Thyroid gland (tissue), 4 donors: Measurements from ENCODE around the gene SEMA5A.

Experiments
- POLR2A ChIP-seq, 2 donors: fragments of 450-650 bp; IDR thresholded peaks; one replicate each; pipeline ENCODE4 v1.6.1; 2017; ENCODE audit warnings: antibody characterized with exemption in 2 of 2, mild to moderate bottlenecking in 2 of 2, moderate library complexity in 1 of 2
- TF ChIP-seq, protein P1 (sequence below), 6 experiments: fragments of 200-600 bp in 3 of 6; fragments of 450-650 bp in 3 of 6; sonication (generic) in 3 of 6; IDR thresholded peaks; one replicate each; pipeline ENCODE4 v1.5.1; 2016 to 2019; ENCODE audit warnings: antibody characterized with exemption in 6 of 6, mild to moderate bottlenecking in 2 of 6, inconsistent platforms in 1 of 6, moderate library complexity in 1 of 6

- TF ChIP-seq, protein P1, sequence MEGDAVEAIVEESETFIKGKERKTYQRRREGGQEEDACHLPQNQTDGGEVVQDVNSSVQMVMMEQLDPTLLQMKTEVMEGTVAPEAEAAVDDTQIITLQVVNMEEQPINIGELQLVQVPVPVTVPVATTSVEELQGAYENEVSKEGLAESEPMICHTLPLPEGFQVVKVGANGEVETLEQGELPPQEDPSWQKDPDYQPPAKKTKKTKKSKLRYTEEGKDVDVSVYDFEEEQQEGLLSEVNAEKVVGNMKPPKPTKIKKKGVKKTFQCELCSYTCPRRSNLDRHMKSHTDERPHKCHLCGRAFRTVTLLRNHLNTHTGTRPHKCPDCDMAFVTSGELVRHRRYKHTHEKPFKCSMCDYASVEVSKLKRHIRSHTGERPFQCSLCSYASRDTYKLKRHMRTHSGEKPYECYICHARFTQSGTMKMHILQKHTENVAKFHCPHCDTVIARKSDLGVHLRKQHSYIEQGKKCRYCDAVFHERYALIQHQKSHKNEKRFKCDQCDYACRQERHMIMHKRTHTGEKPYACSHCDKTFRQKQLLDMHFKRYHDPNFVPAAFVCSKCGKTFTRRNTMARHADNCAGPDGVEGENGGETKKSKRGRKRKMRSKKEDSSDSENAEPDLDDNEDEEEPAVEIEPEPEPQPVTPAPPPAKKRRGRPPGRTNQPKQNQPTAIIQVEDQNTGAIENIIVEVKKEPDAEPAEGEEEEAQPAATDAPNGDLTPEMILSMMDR (IDR thresholded peaks at IDR 0.05) = no peak
- no peak for TF ChIP-seq POLR2A (IDR thresholded peaks at IDR 0.05)
Measured at GRCh38 chr5:9099689-9100088, 446.2 kb downstream of the SEMA5A start.
